Heart right ventricle (tissue), 16 donors: Measurements from ENCODE around the gene P4HA2. TPM values are rescaled to one million over a fixed set of nuclear protein-coding genes. Genes with fewer than 3 reads are reported as not detected.
A peak's percentile ranks its signal among the peaks of the same experiment; 100 is the strongest.

ENCODE experiments used
- ATAC-seq, 8 donors: fragments of 200-7000 bp; cut with Tn5 transposase; one replicate each; pipeline ENCODE4 v1.9.1; 2020; ENCODE audit warnings: mild to moderate bottlenecking in 8 of 8, moderate library complexity in 8 of 8, moderate number of reproducible peaks in 1 of 8
- DNase-seq, 2 donors: peaks; one replicate each; pipeline ENCODE4 v3.0.0-alpha.2; 2020
- H3K27ac ChIP-seq, 10 donors: fragments of 200-600 bp; sonication (generic) in 2 of 10; one replicate each; pipeline versions ENCODE4 v1.5.0 to v1.8.0; 2020 to 2022; ENCODE audit warnings: mild to moderate bottlenecking in 3 of 10
- H3K27me3 ChIP-seq, 7 donors: fragments of 200-600 bp; one replicate each; pipeline ENCODE4 v1.8.0; 2021 to 2022; ENCODE audit warnings: mild to moderate bottlenecking in 2 of 7
- H3K36me3 ChIP-seq, 9 donors: fragments of 200-600 bp; sonication (generic) in 1 of 9; one replicate each; pipeline versions ENCODE4 v1.5.0 to v1.8.0; 2020 to 2022; ENCODE audit warnings: mild to moderate bottlenecking in 2 of 9
- H3K4me1 ChIP-seq, 9 donors: fragments of 200-600 bp; sonication (generic) in 1 of 9; one replicate each; pipeline versions ENCODE4 v1.5.0 to v1.8.0; 2020 to 2022; ENCODE audit warnings: mild to moderate bottlenecking in 4 of 9
- H3K4me3 ChIP-seq, 10 donors: fragments of 200-600 bp; sonication (generic) in 2 of 10; one replicate each; pipeline versions ENCODE4 v1.5.0 to v1.8.0; 2020 to 2022; ENCODE audit warnings: mild to moderate bottlenecking in 7 of 10, moderate library complexity in 2 of 10
- H3K9me3 ChIP-seq, 11 donors: fragments of 200-600 bp in 10 of 11; sonication (generic) in 2 of 11; one replicate each; pipeline versions ENCODE4 v1.5.0 to v1.8.0; 2013 to 2022; ENCODE audit warnings: mild to moderate bottlenecking in 2 of 11, control low read depth in 1 of 11, moderate library complexity in 1 of 11
- WGBS, 2 donors: extraction: QIAGEN DNeasy Blood & Tissue Kit; methylation state at CpG; one replicate each; pipeline ENCODE4 v1.1.7; 2013; ENCODE audit warnings: inconsistent platforms in 1 of 2; 5-methylcytosine and 5-hydroxymethylcytosine counted together
- intact Hi-C, 10 donors: fragments of 100-400 bp; cut with DNase I; formaldehyde crosslinking; loops; one replicate each; pipeline versions ENCODE4 v1.11.1 to v1.14.2; 2022
- polyA plus RNA-seq, 2 donors: library from polyadenylated mRNA; stranded (reverse); fragments of 200-250 nt; gene quantifications; one replicate each; pipeline ENCODE4 v1.2.3, GENCODE V29; 2013
- total RNA-seq, 10 donors: library from RNA; stranded (reverse); fragmentation: NEBNext Ultra II Directional in 3 of 10; extraction: Animal tissue kit (Norgen Biotek cat#: 25700) in 3 of 10; gene quantifications; one replicate each; pipeline versions ENCODE4 v1.2.1 to v1.2.4, GENCODE V29; 2021 to 2023
- TF ChIP-seq, protein P1 (sequence below), 9 donors: fragments of 200-600 bp; sonication (generic) in 2 of 9; IDR thresholded peaks; one replicate each; pipeline versions ENCODE4 v1.5.0 to v1.8.0; 2021 to 2022; ENCODE audit warnings: antibody characterized with exemption in 9 of 9, mild to moderate bottlenecking in 5 of 9, moderate library complexity in 1 of 9
- donor health status: Arrhythmogenic right ventricular cardiomyopathy.
- donor health status: ischemic (EF 13 %, LVEDD 7.1; RV severe dilation, severe dysfunction).
- donor health status: healthy with polysubstance abuse.
- donor health status: DM: no; HTN: yes; CAD: no.
- donor health status: DM: no; HTN: no; CAD: no.
- donor health status: ischemic (EF 25% LVEDD 6.9; RV normal size, moderate dysfunction).
- donor health status: ischemic (EF 25% LVEDD 5.7; RV mildly dilated, moderate dysfunction).
- donor health status: healthy.
- donor health status: DM: yes; HTN: yes; CAD: no.
- donor health status: Ischemic cardiomyopathy.
- donor health status: ischemic (EF 35%, LVEDD 5.7; RV mildly dilated, moderate dysfunction).
- donor health status: nonischemic (EF 11% LVEDD 7.7; RV severe dilation, severe dysfunction).
- donor health status: DM: yes; HTN: yes; CAD: no.
- donor health status: PGD.
- donor health status: ischemic (EF 29% LVEDD 5.4; RV normal size, mild dysfunction).
- donor health status: nonischemic (EF 23%, LVEDD 6.1; RV moderate dilation, normal function).

Gene P4HA2
- total and polyA plus RNA-seq, 12 donors, result 27.2 to 97.0 (median 52.4) TPM

DNA sequence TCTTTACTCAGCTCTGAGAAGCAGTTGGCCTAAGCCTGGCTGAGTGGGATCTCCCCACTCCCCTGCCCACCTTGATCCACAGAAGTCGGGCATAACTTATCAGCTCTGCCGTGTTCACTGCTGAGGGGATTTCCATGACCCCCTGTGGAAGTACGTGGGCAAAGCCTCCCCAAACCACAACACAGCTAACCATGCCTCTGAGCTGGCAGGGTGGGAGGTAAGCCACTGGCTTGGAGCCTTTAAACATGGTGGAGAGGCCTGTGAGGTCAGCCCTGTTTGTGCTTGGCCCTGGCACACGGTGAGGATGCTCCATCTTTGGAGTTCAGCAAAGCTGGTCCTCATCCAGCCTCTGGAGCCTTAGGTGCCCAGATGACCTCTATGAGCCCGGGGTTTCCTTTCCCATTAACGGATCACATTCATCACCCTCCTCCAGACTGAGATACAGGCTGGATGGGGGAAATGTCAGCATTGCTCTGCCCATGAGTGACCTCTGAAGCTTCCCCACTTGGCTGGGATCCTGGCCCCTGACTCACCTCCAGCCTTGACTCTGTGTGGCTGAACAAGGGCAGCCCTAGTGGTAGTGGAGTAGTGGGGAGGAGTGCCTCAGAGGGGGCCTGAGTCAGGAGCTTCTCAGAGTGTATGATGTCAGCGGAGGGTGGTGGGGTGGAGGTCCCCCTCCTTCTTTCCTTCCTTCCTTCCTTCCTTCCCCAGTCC, 36.1 kb upstream of the P4HA2 start:
- peak in 3 of 8 donors; percentile 18 to 59 (median 51) for ATAC-seq
- no peaks in the 10 kb centered on the region for H3K27me3 ChIP-seq
- H3K9me3 ChIP-seq, result no peaks in the 10 kb centered on the region
- H3K27ac ChIP-seq, result peak overlapping the region in 4 of 10 donors; percentile 19 to 85 (median 34)
- no peak overlapping the region for H3K4me3 ChIP-seq
- 65 to 72% methylated on average over 7 of the region's 7 CpGs for WGBS, 2 donors
- TF ChIP-seq, protein P1, sequence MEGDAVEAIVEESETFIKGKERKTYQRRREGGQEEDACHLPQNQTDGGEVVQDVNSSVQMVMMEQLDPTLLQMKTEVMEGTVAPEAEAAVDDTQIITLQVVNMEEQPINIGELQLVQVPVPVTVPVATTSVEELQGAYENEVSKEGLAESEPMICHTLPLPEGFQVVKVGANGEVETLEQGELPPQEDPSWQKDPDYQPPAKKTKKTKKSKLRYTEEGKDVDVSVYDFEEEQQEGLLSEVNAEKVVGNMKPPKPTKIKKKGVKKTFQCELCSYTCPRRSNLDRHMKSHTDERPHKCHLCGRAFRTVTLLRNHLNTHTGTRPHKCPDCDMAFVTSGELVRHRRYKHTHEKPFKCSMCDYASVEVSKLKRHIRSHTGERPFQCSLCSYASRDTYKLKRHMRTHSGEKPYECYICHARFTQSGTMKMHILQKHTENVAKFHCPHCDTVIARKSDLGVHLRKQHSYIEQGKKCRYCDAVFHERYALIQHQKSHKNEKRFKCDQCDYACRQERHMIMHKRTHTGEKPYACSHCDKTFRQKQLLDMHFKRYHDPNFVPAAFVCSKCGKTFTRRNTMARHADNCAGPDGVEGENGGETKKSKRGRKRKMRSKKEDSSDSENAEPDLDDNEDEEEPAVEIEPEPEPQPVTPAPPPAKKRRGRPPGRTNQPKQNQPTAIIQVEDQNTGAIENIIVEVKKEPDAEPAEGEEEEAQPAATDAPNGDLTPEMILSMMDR (IDR thresholded peaks at IDR 0.05), result no peak
- intact Hi-C loops, result loop anchor here in 1 of 10 donors (10.0 kb wide), 1 partner anchor 241 kb away; no protein-coding TSS in a partner anchor
- DNase-seq, result no peak
- peaks cover 29 to 70% (median 48%) of the 10 kb centered on the region in 9 donors for H3K4me1 ChIP-seq
- H3K36me3 ChIP-seq, result peaks cover 0 to 7% (median 0%) of the 10 kb centered on the region in 9 donors

DNA sequence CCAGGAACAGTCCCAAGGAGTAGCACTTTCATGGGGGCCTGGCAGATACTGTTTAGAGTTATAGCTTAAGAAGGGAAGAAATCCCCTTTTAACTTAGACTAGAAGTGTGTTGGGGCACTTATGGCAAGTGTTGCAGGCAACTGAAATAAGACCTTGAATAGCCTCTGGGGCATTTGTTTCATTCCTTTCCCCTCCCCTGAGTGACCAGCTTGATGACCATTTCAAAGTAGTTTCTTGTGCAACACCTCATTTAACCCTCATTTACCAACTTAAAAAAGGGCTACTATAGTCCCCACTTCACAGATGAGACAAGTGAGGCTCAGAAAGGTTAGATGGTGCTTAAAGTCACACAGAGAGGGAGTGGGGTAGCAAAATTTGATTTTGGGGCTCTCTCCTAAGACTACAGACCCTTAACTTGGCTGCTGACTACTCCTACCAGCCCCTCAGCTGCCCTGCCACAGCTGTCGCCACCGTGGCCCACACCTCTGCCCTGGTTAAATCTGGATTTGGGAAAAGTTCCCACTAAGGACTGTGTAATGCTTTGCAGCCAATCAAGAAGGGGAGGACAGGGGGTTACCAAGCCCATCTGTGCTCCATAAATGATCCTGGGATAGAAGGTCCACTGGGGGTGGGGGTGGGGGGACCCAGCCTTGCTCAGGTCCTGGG, 35.4 kb upstream of the P4HA2 start:
- H3K36me3 ChIP-seq, result peaks cover 0 to 7% (median 0%) of the 10 kb centered on the region in 9 donors
- no peak overlapping the region for H3K4me3 ChIP-seq
- 94 to 97% methylated on average over 2 of the region's 2 CpGs for WGBS, 2 donors
- ATAC-seq (no peak), DNase-seq (no peak)
- intact Hi-C loops, result loop anchor here in 1 of 10 donors (10.0 kb wide), 1 partner anchor 242 kb away; no protein-coding TSS in a partner anchor
- TF ChIP-seq, protein P1 (IDR thresholded peaks at IDR 0.05), result no peak
- H3K9me3 ChIP-seq, result no peaks in the 10 kb centered on the region
- peaks cover 0 to 5% (median 0%) of the 10 kb centered on the region in 7 donors for H3K27me3 ChIP-seq
- peaks cover 29 to 77% (median 51%) of the 10 kb centered on the region in 9 donors for H3K4me1 ChIP-seq
- H3K27ac ChIP-seq, result peak overlapping the region in 2 of 10 donors; percentile 19 to 85

DNA sequence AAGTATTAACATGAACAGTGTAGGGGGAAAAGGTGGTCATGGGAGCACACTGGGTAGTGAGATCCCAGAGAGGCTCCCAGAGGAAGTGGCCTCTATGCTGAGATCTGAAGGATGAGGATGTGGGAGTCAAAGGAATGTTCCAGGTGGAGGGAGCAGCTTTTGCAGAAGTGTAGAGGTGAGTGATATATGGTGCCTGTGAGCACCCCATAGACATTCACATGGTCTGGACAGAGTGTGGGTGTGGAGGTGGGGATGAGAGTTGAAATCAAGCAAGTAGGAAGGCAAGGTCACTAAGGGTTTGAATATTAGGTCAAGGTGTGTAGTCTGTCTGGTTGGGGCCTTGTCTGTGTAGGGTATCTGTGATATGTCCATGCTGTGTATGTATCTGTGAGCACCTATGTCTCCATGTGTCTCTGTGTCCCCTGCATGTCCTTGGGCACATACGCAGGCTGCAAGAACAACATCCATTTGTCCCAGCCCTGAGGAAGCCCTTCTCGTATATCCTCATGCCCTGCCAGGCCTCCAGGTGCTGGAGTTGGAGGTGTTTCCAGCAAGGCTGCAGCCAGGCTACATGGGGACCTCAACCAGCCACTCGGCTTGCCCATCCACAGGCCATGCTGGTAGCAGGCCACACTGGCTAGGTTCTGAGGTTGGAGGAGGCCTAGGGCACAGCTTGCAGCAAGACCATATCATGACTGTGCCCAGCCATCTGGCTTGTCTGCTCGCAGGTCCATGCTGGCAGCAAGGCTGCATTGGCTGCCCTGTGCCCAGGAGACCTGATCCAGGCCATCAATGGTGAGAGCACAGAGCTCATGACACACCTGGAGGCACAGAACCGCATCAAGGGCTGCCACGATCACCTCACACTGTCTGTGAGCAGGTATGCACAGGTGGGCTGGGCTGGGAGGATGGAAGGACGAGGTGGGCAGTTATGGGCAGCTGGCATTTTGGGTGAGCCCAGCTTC, 34.5 kb upstream of the P4HA2 start:
- Histone ChIP-seq H3K27me3 (peaks cover 0 to 13% (median 0%) of the 10 kb centered on the region in 7 donors), H3K4me1 (peaks cover 29 to 82% (median 56%) of the 10 kb centered on the region in 9 donors), H3K4me3 (no peak overlapping the region), H3K9me3 (no peaks in the 10 kb centered on the region), H3K27ac (no peak overlapping the region), H3K36me3 (peaks cover 0 to 7% (median 0%) of the 10 kb centered on the region in 9 donors)
- no peak for DNase-seq
- ATAC-seq, result no peak
- TF ChIP-seq, protein P1 (IDR thresholded peaks at IDR 0.05), result no peak
- intact Hi-C loops, result loop anchor here in 1 of 10 donors (10.0 kb wide), 1 partner anchor 243 kb away; no protein-coding TSS in a partner anchor
- 92 to 97% methylated on average over 7 of the region's 7 CpGs for WGBS, 2 donors
